Testis (tissue), 3 donors: ENCODE data around the gene MECR. TPM values are rescaled to one million over a fixed set of nuclear protein-coding genes. Genes with fewer than 3 reads are reported as not detected.

Source experiments
- DNase-seq: peaks from one replicate; pipeline ENCODE4 v3.0.0-alpha.2; 2019
- H3K27ac ChIP-seq, 2 donors: fragments of 200-600 bp; sonication (generic); one replicate each; pipeline ENCODE4 v1.5.1; 2019
- H3K27me3 ChIP-seq: fragments of 200-600 bp; sonication (generic); one replicate; pipeline ENCODE4 v1.5.1; 2019
- H3K36me3 ChIP-seq: fragments of 200-600 bp; sonication (generic); one replicate; pipeline ENCODE4 v1.5.1; 2017; ENCODE audit warnings: low read depth; ENCODE audit errors: missing control alignments
- H3K4me1 ChIP-seq: fragments of 200-600 bp; sonication (generic); one replicate; pipeline ENCODE4 v1.5.1; 2019
- H3K4me3 ChIP-seq, 2 donors: fragments of 200-600 bp; sonication (generic); one replicate each; pipeline ENCODE4 v1.5.1; 2017 to 2019
- H3K9me3 ChIP-seq: fragments of 200-600 bp; sonication (generic); one replicate; pipeline ENCODE4 v1.5.1; 2017
- CTCF ChIP-seq, 3 experiments: fragments of 450-650 bp in 2 of 3; fragments of 200-600 bp in 1 of 3; sonication (generic) in 1 of 3; IDR thresholded peaks; one replicate each; pipeline ENCODE4 v1.5.1; 2016 to 2019; ENCODE audit warnings: antibody characterized with exemption in 3 of 3, mild to moderate bottlenecking in 2 of 3, moderate library complexity in 1 of 3
- POLR2A ChIP-seq: fragments of 450-650 bp; IDR thresholded peaks from one replicate; pipeline ENCODE4 v1.6.1; 2017; ENCODE audit warnings: antibody characterized with exemption, mild to moderate bottlenecking, moderate library complexity
- WGBS, 2 donors: methylation state at CpG; one replicate each; pipeline ENCODE4 v1.1.5; 2018; 5-methylcytosine and 5-hydroxymethylcytosine counted together
- intact Hi-C: fragments of 100-400 bp; cut with DNase I; formaldehyde crosslinking; loops from one replicate; pipeline ENCODE4 v1.15.1; 2023; ENCODE audit warnings: low total_unique reads
- polyA plus RNA-seq: library from polyadenylated mRNA; stranded (reverse); fragments of 350-450 nt; fragmentation: Illumina TruSeq; extraction: RNeasy Lipid Tissue Mini Kit (QIAGEN cat#74804); gene quantifications from one replicate; pipeline ENCODE4 v1.2.3, GENCODE V29; 2014; ENCODE audit warnings: low read depth, low replicate concordance; ENCODE audit not compliant: insufficient read depth
- total RNA-seq, 2 donors: library from RNA; depleted of rRNA; stranded (reverse); fragments of >200 nt; gene quantifications; one replicate each; pipeline ENCODE4 v1.2.3, GENCODE V29; 2016

Gene MECR
- total and polyA plus RNA-seq, 3 donors from 2014 or later: 33.7 to 38.9 (median 37.3) TPM

DNA sequence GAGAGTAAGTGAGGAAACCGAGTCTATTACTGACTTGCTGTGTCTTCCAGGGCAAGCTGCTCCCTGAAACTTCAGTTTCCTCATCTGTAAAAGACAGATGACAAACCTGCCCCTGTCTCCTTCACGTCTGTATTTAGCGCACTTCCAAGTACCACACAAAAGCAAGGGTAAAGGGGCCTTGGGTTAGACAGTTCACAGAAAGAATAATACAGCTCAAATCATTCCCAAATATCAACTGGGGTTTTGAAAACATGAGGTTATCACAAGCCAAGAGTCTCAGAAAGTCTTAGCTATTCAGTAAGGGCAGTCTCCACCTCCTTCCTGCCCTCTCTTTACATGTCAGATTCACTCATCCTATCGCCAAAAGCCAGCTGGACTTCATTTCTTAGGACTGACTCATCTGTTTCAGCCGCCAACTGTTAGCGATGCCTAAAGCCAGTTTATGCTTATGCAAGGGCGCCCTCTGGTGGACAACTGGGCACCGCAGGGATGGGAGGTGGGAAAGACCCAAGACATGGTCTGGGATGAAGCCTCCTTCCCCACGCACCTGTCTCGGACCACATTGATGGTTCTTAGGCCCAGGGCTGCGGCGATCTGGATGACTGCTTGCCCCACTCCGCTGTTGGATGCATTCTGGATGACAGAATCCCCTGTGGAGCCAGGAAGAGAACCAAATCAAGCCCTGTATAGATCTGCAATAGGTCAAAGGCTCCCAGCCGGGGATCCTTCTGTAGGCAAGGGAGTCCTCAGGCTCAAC is 28.0 kb downstream of the MECR start:
- H3K9me3 ChIP-seq: no peaks in the 10 kb centered on the region
- 29 to 34% methylated on average over 13 to 14 of the region's 14 CpGs for WGBS, 2 donors
- intact Hi-C loops: no loop called here
- H3K36me3 ChIP-seq: no peaks in the 10 kb centered on the region
- DNase-seq: peak; percentile 98
- H3K27ac ChIP-seq: peak overlapping the region in 1 of 2 donors; percentile 50
- TF ChIP-seq POLR2A (no peak), CTCF (IDR thresholded peaks at IDR 0.05) (peak; percentile 95 to 98 (median 97))
- H3K4me1 ChIP-seq: no peaks in the 10 kb centered on the region
- H3K4me3 ChIP-seq: no peak overlapping the region
- H3K27me3 ChIP-seq: no peaks in the 10 kb centered on the region

DNA sequence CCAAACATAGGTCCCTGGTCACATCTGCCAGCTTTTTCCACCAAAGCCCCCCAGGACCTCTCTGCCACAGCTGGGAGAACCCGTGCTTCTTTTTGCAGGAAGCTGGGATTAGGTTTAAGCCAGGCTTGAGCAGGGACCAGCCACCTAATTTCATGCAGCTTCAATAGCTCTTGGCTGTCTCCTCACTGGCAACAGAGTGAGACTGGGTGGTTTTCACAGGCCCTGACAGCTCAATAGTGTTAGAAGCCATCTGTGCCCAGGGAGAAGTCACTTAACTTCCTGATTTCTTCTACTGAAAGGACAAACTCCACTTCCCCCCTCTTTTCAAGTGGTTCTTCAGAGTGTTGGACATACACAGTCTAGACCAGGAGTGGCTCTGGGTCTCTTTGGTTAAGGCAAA is 28.7 kb downstream of the MECR start:
- 92% methylated on average over 1 of the region's 1 CpG; no CpG with 5 or more reads in 1 of the 2 donors for whole genome bisulfite sequencing, 2 donors
- Histone ChIP-seq H3K27me3 (no peaks in the 10 kb centered on the region), H3K9me3 (no peaks in the 10 kb centered on the region), H3K36me3 (no peaks in the 10 kb centered on the region), H3K4me1 (no peaks in the 10 kb centered on the region), H3K4me3 (no peak overlapping the region), H3K27ac (peak overlapping the region in 1 of 2 donors; percentile 50)
- no peak for DNase-seq
- intact Hi-C loops: no loop called here
- TF ChIP-seq CTCF (IDR thresholded peaks at IDR 0.05) (no peak), POLR2A (no peak)

DNA sequence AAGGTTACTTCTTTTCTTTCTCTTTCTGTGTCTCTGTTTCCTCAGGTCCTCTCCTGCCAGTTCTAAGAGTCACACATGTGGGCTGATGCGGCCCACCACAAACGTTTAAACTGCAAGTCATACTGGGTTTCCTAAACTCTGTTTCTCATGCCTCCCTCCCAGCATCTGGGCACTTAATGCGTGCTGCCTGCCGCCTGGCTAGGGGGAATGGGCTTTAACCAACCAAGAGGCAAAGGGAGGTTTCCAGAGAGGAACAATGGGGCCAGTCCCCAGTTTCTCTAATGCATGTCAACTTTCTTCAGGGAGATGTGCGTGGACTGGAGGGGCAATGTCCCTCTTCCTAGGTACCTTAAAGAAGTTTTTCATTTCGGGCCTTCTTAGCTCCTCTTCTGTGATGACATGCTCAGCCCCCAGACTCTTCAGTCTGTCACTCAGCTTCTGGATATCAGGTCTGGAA is 29.1 kb downstream of the MECR start:
- Histone ChIP-seq H3K4me1 (no peaks in the 10 kb centered on the region), H3K9me3 (no peaks in the 10 kb centered on the region)

GRCh38 chr1:29200906-29201594 is 29.7 kb downstream of the MECR start:
- Histone ChIP-seq H3K27ac (no peak overlapping the region), H3K36me3 (no peaks in the 10 kb centered on the region), H3K9me3 (no peaks in the 10 kb centered on the region), H3K4me3 (no peak overlapping the region), H3K4me1 (no peaks in the 10 kb centered on the region), H3K27me3 (no peaks in the 10 kb centered on the region)
- TF ChIP-seq CTCF (IDR thresholded peaks at IDR 0.05): no peak
- no peak for TF ChIP-seq POLR2A
- no peak for DNase-seq
- WGBS, 2 donors: 97% methylated on average over 5 of the region's 5 CpGs
- intact Hi-C loops: no loop called here

More for the DNA sequence above, 29.1 kb downstream of the MECR start:
- H3K36me3 ChIP-seq: no peaks in the 10 kb centered on the region
- H3K27me3 ChIP-seq: no peaks in the 10 kb centered on the region
- 91 to 95% methylated on average over 6 of the region's 6 CpGs for WGBS, 2 donors
- TF ChIP-seq POLR2A (no peak), CTCF (IDR thresholded peaks at IDR 0.05) (no peak)
- no peak for DNase-seq
- no peak overlapping the region for H3K27ac ChIP-seq
- intact Hi-C loops: no loop called here
- no peak overlapping the region for H3K4me3 ChIP-seq
